HG03045 (cell line): ENCODE data around the gene SSX2IP.

Experiments
- ATAC-seq: cut with Tn5 transposase; IDR thresholded peaks from one replicate; pipeline ENCODE4 v1.9.1; 2021; ENCODE audit warnings: mild to moderate bottlenecking, moderate library complexity; ENCODE audit not compliant: unreplicated experiment

SSX2IP gene

DNA sequence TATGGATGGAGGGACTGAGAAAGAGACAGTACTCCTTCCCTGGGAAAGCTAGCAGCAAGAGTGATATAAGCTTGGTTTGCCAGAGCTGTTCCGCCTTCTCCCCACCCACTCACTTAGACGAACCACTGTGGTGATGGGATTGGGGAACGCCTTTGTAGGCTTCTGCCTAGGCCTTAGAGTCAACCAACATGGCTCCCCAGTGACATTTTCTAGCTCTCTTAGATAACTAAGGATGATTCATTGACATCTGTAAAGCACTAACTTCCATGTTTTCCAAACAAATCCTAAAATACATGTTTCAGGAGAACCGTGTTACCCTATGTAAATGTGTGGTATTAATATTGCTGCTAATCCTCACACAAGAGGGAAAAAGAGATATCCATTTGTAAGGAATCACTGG, 21.6 kb upstream of the SSX2IP start:
- ATAC-seq: no peak

DNA sequence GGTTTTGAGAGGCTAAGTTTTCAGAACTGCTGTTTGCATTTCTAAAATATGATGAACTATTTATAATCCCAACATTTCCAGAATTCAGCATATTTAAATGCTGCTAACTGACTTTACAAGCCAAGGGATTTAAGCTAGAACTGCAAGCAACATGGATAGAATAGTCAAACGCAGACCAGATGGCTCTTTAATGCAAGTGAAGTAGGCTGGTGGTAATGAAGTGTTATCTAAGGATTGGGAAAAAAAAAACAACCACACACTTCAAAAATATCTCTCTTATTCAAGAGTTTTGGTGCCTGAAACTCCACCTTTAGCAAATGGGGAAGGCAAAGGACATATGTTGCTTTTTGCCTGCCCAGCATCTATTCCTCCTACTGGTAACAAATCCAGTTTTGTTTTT, 20.9 kb upstream of the SSX2IP start:
- ATAC-seq: no peak

GRCh38 chr1:84709131-84709530, 18.9 kb upstream of the SSX2IP start:
- ATAC-seq: no peak

- ATAC-seq: no peak
Observed at GRCh38 chr1:84708031-84708430, 17.8 kb upstream of the SSX2IP start.

- ATAC-seq: no peak
Observed at GRCh38 chr1:84705513-84705912, 15.3 kb upstream of the SSX2IP start.

- ATAC-seq: no peak
Observed at GRCh38 chr1:84704872-84705417, 14.7 kb upstream of the SSX2IP start.

DNA sequence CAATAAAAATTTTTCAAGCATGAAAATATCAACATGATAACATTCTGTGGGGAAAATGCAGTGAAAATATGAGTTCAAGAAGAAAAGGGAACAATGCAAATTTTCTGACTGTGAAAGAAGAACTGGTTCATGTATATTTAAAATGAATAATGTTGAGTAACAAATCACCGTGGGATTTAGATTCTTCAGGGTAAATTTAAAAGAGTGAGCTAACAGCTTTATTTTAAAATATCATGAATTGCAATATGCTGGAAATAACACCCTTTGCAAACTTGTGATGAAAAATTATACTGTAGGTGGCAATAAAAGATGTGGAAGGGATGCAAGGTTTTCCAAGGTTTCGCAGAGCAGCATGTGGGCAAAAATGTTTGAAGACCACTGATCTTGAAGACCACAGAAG, 13.2 kb upstream of the SSX2IP start:
- no peak for ATAC-seq

GRCh38 chr1:84702143-84702542, 11.9 kb upstream of the SSX2IP start:
- ATAC-seq: no peak

DNA sequence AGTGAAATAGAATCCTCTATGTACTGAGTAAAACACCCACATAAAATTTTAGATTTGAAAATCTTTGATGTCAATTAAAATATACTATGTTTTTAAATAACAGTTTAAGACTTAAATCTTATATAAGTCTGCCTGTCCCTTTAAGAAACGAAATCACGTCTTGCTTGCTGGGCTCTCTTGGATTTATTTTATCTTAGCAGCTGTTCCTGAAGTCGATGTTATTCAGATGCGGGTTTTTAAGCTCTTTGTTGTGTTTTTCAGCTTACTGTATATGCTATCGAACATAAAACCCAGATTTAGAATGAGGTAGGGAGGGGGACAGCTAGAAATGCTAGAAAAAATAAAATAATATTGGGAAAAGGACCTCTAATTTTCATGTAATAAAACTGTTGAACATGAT, 11.1 kb upstream of the SSX2IP start:
- no peak for ATAC-seq

GRCh38 chr1:84700070-84700469, 9.8 kb upstream of the SSX2IP start:
- ATAC-seq: no peak

- no peak for ATAC-seq
Observed at GRCh38 chr1:84698151-84699110, 8.2 kb upstream of the SSX2IP start.

GRCh38 chr1:84693785-84694184, 3.5 kb upstream of the SSX2IP start:
- no peak for ATAC-seq

DNA sequence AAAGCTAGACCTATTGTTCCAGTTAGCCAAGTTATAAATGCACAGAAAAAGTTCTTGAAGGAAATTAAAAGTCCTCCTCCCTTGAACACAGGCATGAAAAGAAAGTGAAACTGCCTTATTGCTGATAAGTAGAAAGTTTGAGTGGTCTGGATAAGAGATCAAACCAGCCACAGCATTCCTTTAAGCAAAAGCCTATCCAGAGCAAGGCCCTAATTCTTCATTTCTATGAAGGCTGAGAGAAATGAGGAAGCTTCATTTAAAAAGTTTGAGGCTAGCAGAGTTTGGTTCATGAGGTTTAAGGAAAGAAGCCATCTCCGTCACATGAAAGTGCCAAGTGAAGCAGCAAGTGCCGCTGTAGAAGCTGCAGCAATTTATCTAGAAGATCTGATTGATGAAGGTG, 2.7 kb upstream of the SSX2IP start:
- ATAC-seq: no peak

- no peak for ATAC-seq
Observed at GRCh38 chr1:84692391-84692790, 2.1 kb upstream of the SSX2IP start.

DNA sequence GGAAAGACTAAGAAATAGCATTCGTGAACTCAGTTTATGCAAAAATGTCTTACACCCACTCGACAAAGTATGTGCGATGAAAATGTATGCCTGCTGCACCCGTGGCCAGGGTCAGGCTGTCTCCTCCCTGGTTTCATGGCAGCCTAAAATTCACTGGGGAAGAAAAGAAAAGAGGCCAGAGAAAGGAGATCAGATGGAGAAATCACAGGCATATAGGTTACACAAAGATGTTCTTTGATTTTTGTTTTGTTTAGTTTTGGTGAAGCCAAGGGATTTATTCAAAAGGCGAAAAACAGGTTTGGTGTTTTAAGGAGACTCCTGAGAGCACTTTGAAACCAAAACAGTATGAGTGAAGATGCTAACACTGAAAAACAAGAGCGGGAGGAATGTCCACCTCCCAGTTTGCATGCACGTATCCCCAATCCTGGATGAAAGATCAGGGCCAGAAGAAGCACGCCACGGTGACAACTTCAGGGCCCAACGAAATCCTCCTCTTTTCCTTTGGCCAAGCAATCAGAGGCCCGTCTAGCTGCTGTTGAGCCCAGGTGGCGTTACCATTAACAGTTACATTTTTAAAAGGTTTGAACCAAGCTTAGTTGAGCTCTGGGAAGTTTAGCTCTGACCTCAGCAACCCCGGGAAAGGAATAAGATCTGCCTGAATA, 992 bp upstream of the SSX2IP start:
- ATAC-seq: no peak

GRCh38 chr1:84689514-84690396, 506 bp downstream of the SSX2IP start:
- no peak for ATAC-seq

GRCh38 chr1:84688463-84689061, 1.7 kb downstream of the SSX2IP start:
- no peak for ATAC-seq

- no peak for ATAC-seq
Observed at GRCh38 chr1:84687714-84688462, 2.4 kb downstream of the SSX2IP start.

DNA sequence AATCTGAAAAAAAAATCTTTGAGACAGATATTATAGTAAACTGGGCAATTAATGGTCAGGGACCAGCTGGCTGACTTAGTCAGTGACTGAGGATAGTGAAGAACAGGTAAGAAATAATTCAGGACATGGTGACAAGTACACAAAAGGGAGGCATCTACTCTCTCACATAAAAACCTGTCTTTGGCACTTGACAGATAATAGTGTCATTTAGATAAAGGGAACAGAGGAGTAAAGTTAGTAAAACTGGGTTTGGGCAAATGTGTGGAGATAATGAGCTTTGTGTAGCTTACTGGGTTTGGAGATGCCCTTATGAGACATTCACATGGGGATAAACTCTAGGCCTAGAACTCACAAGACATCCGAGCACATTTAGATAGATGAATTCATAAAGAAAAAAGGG, 4.0 kb downstream of the SSX2IP start:
- no peak for ATAC-seq

DNA sequence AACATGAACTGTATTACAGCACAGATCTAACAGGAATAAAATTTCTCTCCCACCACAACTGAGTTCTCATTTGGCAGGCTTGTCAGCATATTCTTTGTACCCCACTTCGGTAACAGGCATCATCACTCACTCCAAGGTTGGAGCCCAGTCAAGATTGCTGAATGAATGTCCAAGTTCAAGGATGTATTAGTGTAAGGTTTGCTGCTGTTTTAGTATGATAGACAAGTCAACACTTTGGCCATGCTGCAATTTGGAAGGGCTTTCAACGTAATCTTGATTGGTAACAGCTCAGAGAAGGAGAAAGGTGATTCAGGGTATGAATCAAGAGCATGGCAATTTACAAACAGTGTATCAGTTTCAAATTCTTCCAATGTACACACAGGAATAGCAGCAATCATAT, 6.8 kb downstream of the SSX2IP start:
- no peak for ATAC-seq
